B cell (primary cell): ENCODE results near the gene ANKRD66. TPM values are rescaled to one million over a fixed set of nuclear protein-coding genes. Genes with fewer than 3 reads are reported as not detected.

Experiments used
- ATAC-seq: fragments of 200-7000 bp; cut with Tn5 transposase; one replicate; pipeline ENCODE4 v1.10.0; 2021; ENCODE audit warnings: low read depth, mild to moderate bottlenecking, moderate number of reproducible peaks, moderate library complexity
- CTCF ChIA-PET: fragments of 350-600 bp; sonication (Branson Sonifier 250); formaldehyde crosslinking; loops from one replicate; lab custom pipeline; 2021; ENCODE audit warnings: antibody characterized with exemption, inconsistent platforms; lab: Charles Lee
- POLR2A ChIA-PET: fragments of 350-600 bp; sonication (Branson Sonifier 250); formaldehyde crosslinking; loops from one replicate; lab custom pipeline; 2021; ENCODE audit warnings: antibody characterized with exemption; lab: Charles Lee
- DNase-seq: peaks from one replicate; pipeline ENCODE4 v3.0.0; 2013
- H2AFZ ChIP-seq: 2 replicates; pipeline ENCODE4 v1.6.1; 2012; ENCODE audit warnings: mild to moderate bottlenecking, low read depth, low read length; ENCODE audit not compliant: insufficient read depth, poor library complexity, severe bottlenecking
- H3K27ac ChIP-seq, 2 donors: 1 replicate in 1 of 2; 2 replicates in 1 of 2; pipeline ENCODE4 v1.5.1; 2012 to 2013; ENCODE audit warnings: low read length in 2 of 2, mild to moderate bottlenecking in 2 of 2, moderate library complexity in 1 of 2
- H3K27me3 ChIP-seq, 4 experiments: fragments of 200-600 bp in 1 of 4; sonication (generic) in 1 of 4; replicated peaks in 1 of 4; 1 replicate in 2 of 4; 2 replicates in 2 of 4; pipeline versions ENCODE4 v1.6.1 to v1.7.0; 2013 to 2016; ENCODE audit warnings: low read length in 3 of 4, mild to moderate bottlenecking in 2 of 4, mixed read lengths in 1 of 4, moderate library complexity in 1 of 4; ENCODE audit not compliant: insufficient read depth in 4 of 4, control insufficient read depth in 3 of 4; ENCODE audit errors: control extremely low read depth in 1 of 4
- H3K36me3 ChIP-seq, 2 experiments: replicated peaks in 1 of 2; 1 replicate in 1 of 2; 2 replicates in 1 of 2; pipeline versions ENCODE4 v1.6.1 to v1.7.1; 2013; ENCODE audit warnings: low read length in 1 of 2; ENCODE audit not compliant: insufficient read depth in 2 of 2, control insufficient read depth in 1 of 2; ENCODE audit errors: control extremely low read depth in 1 of 2, extremely low read depth in 1 of 2
- H3K4me1 ChIP-seq, 2 donors: fragments of 200-600 bp in 1 of 2; sonication (generic) in 1 of 2; 1 replicate in 1 of 2; 2 replicates in 1 of 2; pipeline versions ENCODE4 v1.5.1 to v1.6.1; 2013 to 2017; ENCODE audit warnings: low read length in 2 of 2; ENCODE audit not compliant: control insufficient read depth in 2 of 2, insufficient read depth in 2 of 2
- H3K4me2 ChIP-seq: replicated peaks from 2 replicates; pipeline ENCODE3; 2012; ENCODE audit warnings: mild to moderate bottlenecking, low read depth, low read length; ENCODE audit not compliant: poor library complexity, severe bottlenecking
- H3K4me3 ChIP-seq, 5 experiments: fragments of 200-600 bp in 1 of 5; sonication (generic) in 1 of 5; 1 replicate in 3 of 5; 2 replicates in 2 of 5; pipeline versions ENCODE4 v1.5.1 to v1.7.0; 2011 to 2016; ENCODE audit warnings: low read length in 4 of 5, mild to moderate bottlenecking in 4 of 5, low read depth in 2 of 5, control low read depth in 1 of 5, moderate library complexity in 1 of 5; ENCODE audit not compliant: insufficient read depth in 1 of 5; ENCODE audit errors: control extremely low read depth in 1 of 5, extremely low read depth in 1 of 5
- H3K79me2 ChIP-seq: fragments of 200-600 bp; sonication (generic); one replicate; pipeline ENCODE4 v1.6.0; 2016; ENCODE audit warnings: low read length; ENCODE audit not compliant: control insufficient read depth, insufficient read depth
- H3K9ac ChIP-seq: fragments of 200-600 bp; sonication (generic); 2 replicates; pipeline ENCODE4 v1.6.1; 2017; ENCODE audit warnings: mild to moderate bottlenecking, low read length, moderate library complexity
- H3K9me3 ChIP-seq, 3 donors: one replicate each; pipeline versions ENCODE4 v1.6.1 to v1.7.1; 2013; ENCODE audit warnings: low read length in 2 of 3; ENCODE audit not compliant: control insufficient read depth in 2 of 3, insufficient read depth in 1 of 3; ENCODE audit errors: control extremely low read depth in 1 of 3
- H4K20me1 ChIP-seq: 2 replicates; pipeline ENCODE4 v1.6.0; 2012; ENCODE audit warnings: mild to moderate bottlenecking, low read length; ENCODE audit not compliant: insufficient read depth, control insufficient read depth, poor library complexity, severe bottlenecking
- H3K27ac Mint-ChIP-seq: one replicate; pipeline ENCODE4 v1.8.0; 2021; ENCODE audit warnings: mixed read lengths
- H3K27me3 Mint-ChIP-seq: one replicate; pipeline ENCODE4 v1.8.0; 2021; ENCODE audit warnings: mixed read lengths
- H3K4me1 Mint-ChIP-seq: one replicate; pipeline ENCODE4 v1.8.0; 2021; ENCODE audit warnings: mixed read lengths
- H3K4me3 Mint-ChIP-seq: one replicate; pipeline ENCODE4 v1.8.0; 2021; ENCODE audit warnings: mixed read lengths
- H3K9me3 Mint-ChIP-seq: one replicate; pipeline ENCODE4 v1.8.0; 2022; ENCODE audit warnings: mixed read lengths; ENCODE audit not compliant: insufficient read depth
- CTCF ChIP-seq: fragments of 200-600 bp; IDR thresholded peaks from one replicate; pipeline ENCODE4 v1.8.0; 2022; ENCODE audit warnings: antibody characterized with exemption, mild to moderate bottlenecking
- EZH2 ChIP-seq: IDR thresholded peaks from 2 replicates; pipeline ENCODE4 v1.6.1; 2012; ENCODE audit warnings: borderline replicate concordance, low read depth, mild to moderate bottlenecking, moderate library complexity, low read length; ENCODE audit not compliant: insufficient read depth, poor library complexity, severe bottlenecking
- WGBS: methylation state at CpG from one replicate; pipeline ENCODE4 v1.1.5; 2013; ENCODE audit warnings: missing lambda C conversion rate; ENCODE audit not compliant: insufficient coverage; 5-methylcytosine and 5-hydroxymethylcytosine counted together
- intact Hi-C: fragments of 100-400 bp; cut with micrococcal nuclease; formaldehyde crosslinking; loops from one replicate; pipeline ENCODE4 v1.10.0; 2022
- polyA plus RNA-seq: library from polyadenylated mRNA; depleted of rRNA; stranded (reverse); fragments of >200 nt; gene quantifications from 2 replicates; pipeline ENCODE4 v1.2.3, GENCODE V29; 2012
- total RNA-seq, 2 donors: library from RNA; stranded (reverse); fragments of 120-200 nt in 1 of 2; gene quantifications; 1 replicate in 1 of 2; 2 replicates in 1 of 2; pipeline versions ENCODE4 v1.2.3 to v1.2.4, GENCODE V29; 2013 to 2022

ANKRD66 gene
- total and polyA plus RNA-seq, 2 donors (not counting 1 experiment from before 2014, with no cell fraction given): not detected

GRCh38 chr6:46711491-46711890 is 35.2 kb upstream of the ANKRD66 start:
- no peak overlapping the region for H3K4me3 ChIP-seq
- H3K9me3 ChIP-seq: no peaks in the 10 kb centered on the region
- H3K27ac ChIP-seq: no peak overlapping the region
- 80% methylated on average over 1 of the region's 1 CpG for WGBS
- H3K4me1 ChIP-seq: no peaks in the 10 kb centered on the region
- no peaks in the 10 kb centered on the region for H3K9me3 Mint-ChIP-seq
- DNase-seq (no peak), ATAC-seq (no peak)
- no peak overlapping the region for H3K4me2 ChIP-seq
- H3K27ac Mint-ChIP-seq: no peak overlapping the region
- no peak overlapping the region for H3K4me3 Mint-ChIP-seq
- H3K79me2 ChIP-seq: no peaks in the 10 kb centered on the region
- ChIA-PET POLR2A (no interaction called here), CTCF (no interaction called here)
- intact Hi-C loops: no loop called here
- peaks cover 5% of the 10 kb centered on the region for H3K27me3 Mint-ChIP-seq
- TF ChIP-seq EZH2 (no peak), CTCF (no peak)
- no peaks in the 10 kb centered on the region for H3K4me1 Mint-ChIP-seq
- H4K20me1 ChIP-seq: no peaks in the 10 kb centered on the region
- H2AFZ ChIP-seq: no peak overlapping the region
- no peak overlapping the region for H3K9ac ChIP-seq
- H3K36me3 ChIP-seq: no peaks in the 10 kb centered on the region
- H3K27me3 ChIP-seq: no peaks in the 10 kb centered on the region

- no peaks in the 10 kb centered on the region for H3K79me2 ChIP-seq
- no peaks in the 10 kb centered on the region for H3K4me1 ChIP-seq
- no peak overlapping the region for H3K27ac ChIP-seq
- ChIA-PET CTCF (no interaction called here), POLR2A (no interaction called here)
- no peaks in the 10 kb centered on the region for H3K9me3 Mint-ChIP-seq
- TF ChIP-seq CTCF: no peak
- no peak for TF ChIP-seq EZH2
- no peak overlapping the region for H3K4me3 Mint-ChIP-seq
- no peak overlapping the region for H3K27ac Mint-ChIP-seq
- no peak overlapping the region for H2AFZ ChIP-seq
- no peaks in the 10 kb centered on the region for H4K20me1 ChIP-seq
- H3K9ac ChIP-seq: no peak overlapping the region
- intact Hi-C loops: no loop called here
- ATAC-seq (no peak), DNase-seq (no peak)
- H3K4me2 ChIP-seq: no peak overlapping the region
- no peaks in the 10 kb centered on the region for H3K27me3 ChIP-seq
- no peak overlapping the region for H3K4me3 ChIP-seq
- H3K36me3 ChIP-seq: no peaks in the 10 kb centered on the region
- H3K9me3 ChIP-seq: no peaks in the 10 kb centered on the region
- no peaks in the 10 kb centered on the region for H3K4me1 Mint-ChIP-seq
- H3K27me3 Mint-ChIP-seq: peaks cover 11% of the 10 kb centered on the region
Measured at GRCh38 chr6:46715141-46715540, 31.6 kb upstream of the ANKRD66 start.
